Smooth muscle cell of the brain vasculature (primary cell): ENCODE data around the gene TNFRSF8.
"Not testable (repeated sequence)": the region's sequence is repeated elsewhere in the genome, so short reads cannot be mapped to it uniquely, and the experiment has no call there.

Experiments used
- DNase-seq: peaks from one replicate; pipeline ENCODE4 v3.0.0-alpha.2; 2012; ENCODE audit warnings: low read depth, low spot score

Gene TNFRSF8

GRCh38 chr1:12063141-12064072, at the start of gene TNFRSF8:
Gene TNFRSF8, plus strand, starts transcription at chr1:12063303. Its CDS starts 296 bp downstream, at chr1:12063599.
- DNase-seq: no peak

- DNase-seq: no peak
These were observed 48.7 kb upstream of the TNFRSF8 start for GRCh38 chr1:12014141-12014991.

- DNase-seq: no peak
These were observed 48.1 kb upstream of the TNFRSF8 start for GRCh38 chr1:12015001-12015491.

GRCh38 chr1:12015499-12015898, 47.6 kb upstream of the TNFRSF8 start:
- DNase-seq: no peak

GRCh38 chr1:12016182-12016581, 46.9 kb upstream of the TNFRSF8 start:
- DNase-seq: no peak

GRCh38 chr1:12019858-12020509, 43.1 kb upstream of the TNFRSF8 start:
- no peak for DNase-seq

- no peak for DNase-seq
These were observed 41.5 kb upstream of the TNFRSF8 start for GRCh38 chr1:12021616-12022015.

- no peak for DNase-seq
These were observed 41.1 kb upstream of the TNFRSF8 start for GRCh38 chr1:12022036-12022435.

GRCh38 chr1:12026586-12026985, 36.5 kb upstream of the TNFRSF8 start:
- no peak for DNase-seq

- DNase-seq: no peak
These were observed 34.9 kb upstream of the TNFRSF8 start for GRCh38 chr1:12028248-12028647.

- DNase-seq: no peak
These were observed 34.1 kb upstream of the TNFRSF8 start for GRCh38 chr1:12028957-12029511.

GRCh38 chr1:12029720-12030339, 33.3 kb upstream of the TNFRSF8 start:
- DNase-seq: no peak

- DNase-seq: no peak
These were observed 31.8 kb upstream of the TNFRSF8 start for GRCh38 chr1:12031039-12031980.

GRCh38 chr1:12032161-12032621, 30.9 kb upstream of the TNFRSF8 start:
- DNase-seq: no peak

GRCh38 chr1:12033441-12033840, 29.7 kb upstream of the TNFRSF8 start:
- DNase-seq: not testable (repeated sequence)

- DNase-seq: peak; percentile 17
These were observed 28.7 kb upstream of the TNFRSF8 start for GRCh38 chr1:12034381-12034801.

- no peak for DNase-seq
These were observed 27.8 kb upstream of the TNFRSF8 start for GRCh38 chr1:12035312-12035711.

GRCh38 chr1:12037486-12038355, 25.4 kb upstream of the TNFRSF8 start:
- DNase-seq: no peak
